B cell (primary cell): Measurements from ENCODE around the gene MPZL2. TPM values are rescaled to one million over a fixed set of nuclear protein-coding genes. Genes with fewer than 3 reads are reported as not detected.

Source experiments
- ATAC-seq: fragments of 200-7000 bp; cut with Tn5 transposase; one replicate; pipeline ENCODE4 v1.10.0; 2021; ENCODE audit warnings: low read depth, mild to moderate bottlenecking, moderate number of reproducible peaks, moderate library complexity
- CTCF ChIA-PET: fragments of 350-600 bp; sonication (Branson Sonifier 250); formaldehyde crosslinking; loops from one replicate; lab custom pipeline; 2021; ENCODE audit warnings: antibody characterized with exemption, inconsistent platforms; lab: Charles Lee
- POLR2A ChIA-PET: fragments of 350-600 bp; sonication (Branson Sonifier 250); formaldehyde crosslinking; loops from one replicate; lab custom pipeline; 2021; ENCODE audit warnings: antibody characterized with exemption; lab: Charles Lee
- DNase-seq: peaks from one replicate; pipeline ENCODE4 v3.0.0; 2013
- H2AFZ ChIP-seq: 2 replicates; pipeline ENCODE4 v1.6.1; 2012; ENCODE audit warnings: mild to moderate bottlenecking, low read depth, low read length; ENCODE audit not compliant: insufficient read depth, poor library complexity, severe bottlenecking
- H3K27ac ChIP-seq, 2 donors: 1 replicate in 1 of 2; 2 replicates in 1 of 2; pipeline ENCODE4 v1.5.1; 2012 to 2013; ENCODE audit warnings: low read length in 2 of 2, mild to moderate bottlenecking in 2 of 2, moderate library complexity in 1 of 2
- H3K27me3 ChIP-seq, 4 experiments: fragments of 200-600 bp in 1 of 4; sonication (generic) in 1 of 4; replicated peaks in 1 of 4; 1 replicate in 2 of 4; 2 replicates in 2 of 4; pipeline versions ENCODE4 v1.6.1 to v1.7.0; 2013 to 2016; ENCODE audit warnings: low read length in 3 of 4, mild to moderate bottlenecking in 2 of 4, mixed read lengths in 1 of 4, moderate library complexity in 1 of 4; ENCODE audit not compliant: insufficient read depth in 4 of 4, control insufficient read depth in 3 of 4; ENCODE audit errors: control extremely low read depth in 1 of 4
- H3K36me3 ChIP-seq, 2 experiments: replicated peaks in 1 of 2; 1 replicate in 1 of 2; 2 replicates in 1 of 2; pipeline versions ENCODE4 v1.6.1 to v1.7.1; 2013; ENCODE audit warnings: low read length in 1 of 2; ENCODE audit not compliant: insufficient read depth in 2 of 2, control insufficient read depth in 1 of 2; ENCODE audit errors: control extremely low read depth in 1 of 2, extremely low read depth in 1 of 2
- H3K4me1 ChIP-seq, 2 donors: fragments of 200-600 bp in 1 of 2; sonication (generic) in 1 of 2; 1 replicate in 1 of 2; 2 replicates in 1 of 2; pipeline versions ENCODE4 v1.5.1 to v1.6.1; 2013 to 2017; ENCODE audit warnings: low read length in 2 of 2; ENCODE audit not compliant: control insufficient read depth in 2 of 2, insufficient read depth in 2 of 2
- H3K4me2 ChIP-seq: replicated peaks from 2 replicates; pipeline ENCODE3; 2012; ENCODE audit warnings: mild to moderate bottlenecking, low read depth, low read length; ENCODE audit not compliant: poor library complexity, severe bottlenecking
- H3K4me3 ChIP-seq, 5 experiments: fragments of 200-600 bp in 1 of 5; sonication (generic) in 1 of 5; 1 replicate in 3 of 5; 2 replicates in 2 of 5; pipeline versions ENCODE4 v1.5.1 to v1.7.0; 2011 to 2016; ENCODE audit warnings: low read length in 4 of 5, mild to moderate bottlenecking in 4 of 5, low read depth in 2 of 5, control low read depth in 1 of 5, moderate library complexity in 1 of 5; ENCODE audit not compliant: insufficient read depth in 1 of 5; ENCODE audit errors: control extremely low read depth in 1 of 5, extremely low read depth in 1 of 5
- H3K79me2 ChIP-seq: fragments of 200-600 bp; sonication (generic); one replicate; pipeline ENCODE4 v1.6.0; 2016; ENCODE audit warnings: low read length; ENCODE audit not compliant: control insufficient read depth, insufficient read depth
- H3K9ac ChIP-seq: fragments of 200-600 bp; sonication (generic); 2 replicates; pipeline ENCODE4 v1.6.1; 2017; ENCODE audit warnings: mild to moderate bottlenecking, low read length, moderate library complexity
- H3K9me3 ChIP-seq, 3 donors: one replicate each; pipeline versions ENCODE4 v1.6.1 to v1.7.1; 2013; ENCODE audit warnings: low read length in 2 of 3; ENCODE audit not compliant: control insufficient read depth in 2 of 3, insufficient read depth in 1 of 3; ENCODE audit errors: control extremely low read depth in 1 of 3
- H4K20me1 ChIP-seq: 2 replicates; pipeline ENCODE4 v1.6.0; 2012; ENCODE audit warnings: mild to moderate bottlenecking, low read length; ENCODE audit not compliant: insufficient read depth, control insufficient read depth, poor library complexity, severe bottlenecking
- H3K27ac Mint-ChIP-seq: one replicate; pipeline ENCODE4 v1.8.0; 2021; ENCODE audit warnings: mixed read lengths
- H3K27me3 Mint-ChIP-seq: one replicate; pipeline ENCODE4 v1.8.0; 2021; ENCODE audit warnings: mixed read lengths
- H3K4me1 Mint-ChIP-seq: one replicate; pipeline ENCODE4 v1.8.0; 2021; ENCODE audit warnings: mixed read lengths
- H3K4me3 Mint-ChIP-seq: one replicate; pipeline ENCODE4 v1.8.0; 2021; ENCODE audit warnings: mixed read lengths
- H3K9me3 Mint-ChIP-seq: one replicate; pipeline ENCODE4 v1.8.0; 2022; ENCODE audit warnings: mixed read lengths; ENCODE audit not compliant: insufficient read depth
- EZH2 ChIP-seq: IDR thresholded peaks from 2 replicates; pipeline ENCODE4 v1.6.1; 2012; ENCODE audit warnings: borderline replicate concordance, low read depth, mild to moderate bottlenecking, moderate library complexity, low read length; ENCODE audit not compliant: insufficient read depth, poor library complexity, severe bottlenecking
- WGBS: methylation state at CpG from one replicate; pipeline ENCODE4 v1.1.5; 2013; ENCODE audit warnings: missing lambda C conversion rate; ENCODE audit not compliant: insufficient coverage; 5-methylcytosine and 5-hydroxymethylcytosine counted together
- intact Hi-C: fragments of 100-400 bp; cut with micrococcal nuclease; formaldehyde crosslinking; loops from one replicate; pipeline ENCODE4 v1.10.0; 2022
- polyA plus RNA-seq: library from polyadenylated mRNA; depleted of rRNA; stranded (reverse); fragments of >200 nt; gene quantifications from 2 replicates; pipeline ENCODE4 v1.2.3, GENCODE V29; 2012
- total RNA-seq, 2 donors: library from RNA; stranded (reverse); fragments of 120-200 nt in 1 of 2; gene quantifications; 1 replicate in 1 of 2; 2 replicates in 1 of 2; pipeline versions ENCODE4 v1.2.3 to v1.2.4, GENCODE V29; 2013 to 2022
- TF ChIP-seq, protein P1 (sequence below): fragments of 200-600 bp; IDR thresholded peaks from one replicate; pipeline ENCODE4 v1.8.0; 2022; ENCODE audit warnings: antibody characterized with exemption, mild to moderate bottlenecking

The MPZL2 gene
- total and polyA plus RNA-seq, 2 donors (not counting 1 experiment from before 2014, with no cell fraction given): 1.2 TPM; not detected in 1

DNA sequence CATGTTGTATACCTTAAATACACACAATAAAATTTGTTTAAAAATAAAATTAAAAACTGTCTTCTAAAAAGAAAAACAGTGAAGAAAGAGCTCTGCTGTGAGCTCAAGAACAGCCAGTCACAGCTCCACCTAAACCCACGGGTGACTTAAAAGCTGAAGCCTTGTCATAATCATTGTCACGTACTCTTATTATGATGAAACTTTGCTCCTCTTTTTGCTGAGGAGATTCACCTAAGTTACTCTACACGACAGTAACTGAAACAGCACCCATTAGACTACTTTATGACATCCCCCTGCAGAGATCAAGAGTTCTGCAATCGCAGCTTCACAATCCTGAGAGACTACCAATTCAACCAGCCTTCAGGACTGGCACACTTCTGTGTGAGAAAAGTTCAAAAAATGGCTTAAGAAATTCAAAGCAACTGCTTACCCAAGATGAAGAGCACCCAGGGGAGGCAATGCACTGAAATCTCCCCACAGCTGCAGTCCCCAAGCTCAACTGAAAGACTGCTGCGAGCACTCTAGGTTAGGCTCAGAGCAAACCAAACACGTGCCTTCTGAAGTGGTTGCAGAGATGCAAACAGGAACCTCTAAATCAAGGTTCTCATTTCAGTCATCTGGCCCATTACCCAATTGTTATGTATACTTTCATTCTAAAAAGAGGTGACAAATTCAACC lies 39.4 kb downstream of the MPZL2 start, which contains the start of gene JAML:
TSS of gene JAML (minus strand) at position 501 of the 678 bp plus-strand sequence. CDS start 10,145 bp downstream, outside the sequence.
- peaks cover 60% of the 10 kb centered on the region in 2 donors for H3K4me1 ChIP-seq
- ChIA-PET CTCF (interaction anchor here (0.5 to 3.4 kb wide), 7 partner anchors 10 to 995 kb away, joined by 3 to 20 read pairs (median 4); partner anchors contain the start of gene MPZL3), POLR2A (interaction anchor here (0.6 kb wide), 1 partner anchor 10 kb away, joined by 3 read pairs; no protein-coding TSS in a partner anchor)
- Mint-ChIP-seq H3K27me3 (peaks cover 34% of the 10 kb centered on the region), H3K4me1 (peaks cover 55% of the 10 kb centered on the region), H3K9me3 (no peaks in the 10 kb centered on the region), H3K4me3 (peak within 1 kb of the TSS; percentile 76), H3K27ac (peak within 1 kb of the TSS; percentile 4)
- 8% methylated on average over 6 of the region's 6 CpGs for WGBS
- peaks cover 0 to 32% (median 26%) of the 10 kb centered on the region in 4 experiments for H3K27me3 ChIP-seq
- H3K27ac ChIP-seq: no peak within 1 kb of the TSS
- H3K9ac ChIP-seq: no peak within 1 kb of the TSS
- peak within 1 kb of the TSS; percentile 10 for H3K4me2 ChIP-seq
- intact Hi-C loops: loop anchor here (5.0 to 10.0 kb wide), 2 partner anchors 43 to 210 kb away; no protein-coding TSS in a partner anchor
- TF ChIP-seq, protein P1, sequence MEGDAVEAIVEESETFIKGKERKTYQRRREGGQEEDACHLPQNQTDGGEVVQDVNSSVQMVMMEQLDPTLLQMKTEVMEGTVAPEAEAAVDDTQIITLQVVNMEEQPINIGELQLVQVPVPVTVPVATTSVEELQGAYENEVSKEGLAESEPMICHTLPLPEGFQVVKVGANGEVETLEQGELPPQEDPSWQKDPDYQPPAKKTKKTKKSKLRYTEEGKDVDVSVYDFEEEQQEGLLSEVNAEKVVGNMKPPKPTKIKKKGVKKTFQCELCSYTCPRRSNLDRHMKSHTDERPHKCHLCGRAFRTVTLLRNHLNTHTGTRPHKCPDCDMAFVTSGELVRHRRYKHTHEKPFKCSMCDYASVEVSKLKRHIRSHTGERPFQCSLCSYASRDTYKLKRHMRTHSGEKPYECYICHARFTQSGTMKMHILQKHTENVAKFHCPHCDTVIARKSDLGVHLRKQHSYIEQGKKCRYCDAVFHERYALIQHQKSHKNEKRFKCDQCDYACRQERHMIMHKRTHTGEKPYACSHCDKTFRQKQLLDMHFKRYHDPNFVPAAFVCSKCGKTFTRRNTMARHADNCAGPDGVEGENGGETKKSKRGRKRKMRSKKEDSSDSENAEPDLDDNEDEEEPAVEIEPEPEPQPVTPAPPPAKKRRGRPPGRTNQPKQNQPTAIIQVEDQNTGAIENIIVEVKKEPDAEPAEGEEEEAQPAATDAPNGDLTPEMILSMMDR: no peak
- no peak for TF ChIP-seq EZH2
- no peaks in the 10 kb centered on the region for H3K36me3 ChIP-seq
- DNase-seq (peak; percentile 56), ATAC-seq (peak; percentile 69)
- peak within 1 kb of the TSS in 1 of 5 experiments; percentile 88 for H3K4me3 ChIP-seq
- no peak within 1 kb of the TSS for H2AFZ ChIP-seq
- no peaks in the 10 kb centered on the region for H4K20me1 ChIP-seq
- H3K9me3 ChIP-seq: no peaks in the 10 kb centered on the region
- H3K79me2 ChIP-seq: no peaks in the 10 kb centered on the region

DNA sequence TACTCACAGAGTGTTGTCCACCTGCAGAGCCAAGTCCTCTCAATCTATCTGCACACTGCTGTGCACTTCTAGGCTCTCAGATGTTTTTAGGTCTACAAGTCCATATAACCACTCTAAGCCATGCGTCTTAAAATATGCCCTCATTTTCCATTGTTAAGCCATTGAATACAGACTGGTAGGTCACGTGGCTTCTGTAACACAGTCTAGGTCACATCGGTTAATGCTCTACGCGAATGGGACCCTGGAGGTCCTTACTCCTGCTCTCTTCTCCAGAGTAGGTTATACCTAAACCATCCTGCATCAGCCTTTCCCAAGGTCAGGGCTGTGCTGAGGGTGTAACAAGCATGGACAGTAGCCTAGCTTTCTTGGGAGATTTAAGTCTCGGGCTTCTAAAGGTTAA lies 40.1 kb downstream of the MPZL2 start:
- TF ChIP-seq, protein P1: no peak
- TF ChIP-seq EZH2: no peak
- Histone ChIP-seq H3K79me2 (no peaks in the 10 kb centered on the region), H3K9me3 (no peaks in the 10 kb centered on the region), H3K4me1 (peaks cover 53% of the 10 kb centered on the region in 2 donors), H2AFZ (no peak overlapping the region), H3K27me3 (peaks cover 0 to 38% (median 28%) of the 10 kb centered on the region in 4 experiments), H4K20me1 (no peaks in the 10 kb centered on the region), H3K9ac (no peak overlapping the region), H3K27ac (no peak overlapping the region), H3K4me2 (no peak overlapping the region), H3K36me3 (no peaks in the 10 kb centered on the region), H3K4me3 (peak overlapping the region in 1 of 5 experiments; percentile 88)
- peak overlapping the region; percentile 46 for H3K4me3 Mint-ChIP-seq
- peaks cover 49% of the 10 kb centered on the region for H3K4me1 Mint-ChIP-seq
- H3K9me3 Mint-ChIP-seq: no peaks in the 10 kb centered on the region
- 20% methylated on average over 4 of the region's 6 CpGs for WGBS
- no peak overlapping the region for H3K27ac Mint-ChIP-seq
- DNase-seq: no peak
- ChIA-PET POLR2A (no interaction called here), CTCF (interaction anchor here (0.8 to 1.4 kb wide), 4 partner anchors 9 to 127 kb away, joined by 3 to 6 read pairs (median 4); no protein-coding TSS in a partner anchor)
- intact Hi-C loops: loop anchor here (10.0 kb wide), 1 partner anchor 209 kb away; no protein-coding TSS in a partner anchor
- ATAC-seq: no peak
- peaks cover 40% of the 10 kb centered on the region for H3K27me3 Mint-ChIP-seq
